GM23338 (cell line): Measurements from ENCODE around the gene IGF1. TPM values are rescaled to one million over a fixed set of nuclear protein-coding genes. Genes with fewer than 3 reads are reported as not detected.

Source experiments
- ATAC-seq: fragments of 200-7000 bp; cut with Tn5 transposase; 3 replicates; pipeline ENCODE4 v1.9.1; 2020
- DNase-seq: peaks from one replicate; pipeline ENCODE4 v3.0.0-alpha.2; 2015; ENCODE audit warnings: low spot score
- H2AFZ ChIP-seq: fragments of 200-600 bp; sonication (generic); 2 replicates; pipeline ENCODE4 v1.8.0; 2016; ENCODE audit warnings: antibody characterized with exemption, mild to moderate bottlenecking, moderate library complexity
- H3F3A ChIP-seq: fragments of 200-600 bp; sonication (generic); replicated peaks from 2 replicates; pipeline ENCODE4 v1.8.0; 2017; ENCODE audit warnings: antibody characterized with exemption, mixed run types, low read depth
- H3K27ac ChIP-seq: fragments of 200-600 bp; sonication (generic); 2 replicates; pipeline ENCODE4 v1.6.1; 2016; ENCODE audit warnings: low read depth
- H3K27me3 ChIP-seq: fragments of 200-600 bp; sonication (generic); 2 replicates; pipeline ENCODE4 v1.8.0; 2016; ENCODE audit warnings: mild to moderate bottlenecking, mixed run types, moderate library complexity; ENCODE audit not compliant: insufficient read depth
- H3K36me3 ChIP-seq: fragments of 200-600 bp; sonication (generic); 2 replicates; pipeline ENCODE4 v1.8.0; 2016; ENCODE audit warnings: mild to moderate bottlenecking; ENCODE audit not compliant: insufficient read depth
- H3K4me1 ChIP-seq: fragments of 200-600 bp; sonication (generic); 2 replicates; pipeline ENCODE4 v1.8.0; 2016; ENCODE audit warnings: mild to moderate bottlenecking, moderate library complexity; ENCODE audit not compliant: insufficient read depth
- H3K4me2 ChIP-seq: fragments of 200-600 bp; sonication (generic); 2 replicates; pipeline ENCODE4 v1.7.1; 2017; ENCODE audit warnings: mixed run types
- H3K4me3 ChIP-seq: fragments of 200-600 bp; sonication (generic); 2 replicates; pipeline ENCODE4 v1.6.1; 2016; ENCODE audit warnings: mixed run types
- H3K79me2 ChIP-seq: fragments of 200-600 bp; sonication (generic); replicated peaks from 2 replicates; pipeline ENCODE4 v1.8.0; 2017; ENCODE audit warnings: mild to moderate bottlenecking; ENCODE audit not compliant: insufficient read depth
- H3K9me2 ChIP-seq: fragments of 200-600 bp; sonication (generic); 2 replicates; pipeline ENCODE4 v1.8.0; 2017; ENCODE audit not compliant: insufficient read depth
- H4K20me1 ChIP-seq: fragments of 200-600 bp; sonication (generic); replicated peaks from 2 replicates; pipeline ENCODE4 v1.8.0; 2017; ENCODE audit warnings: mild to moderate bottlenecking; ENCODE audit not compliant: insufficient read depth
- H3K27ac Mint-ChIP-seq: 2 replicates; pipeline ENCODE4 v1.8.0; 2020; ENCODE audit warnings: inconsistent platforms, mild to moderate bottlenecking, moderate library complexity, mixed read lengths
- H3K27me3 Mint-ChIP-seq: 3 replicates; pipeline ENCODE4 v1.8.0; 2022; ENCODE audit warnings: low read depth, mild to moderate bottlenecking, moderate library complexity, mixed read lengths, inconsistent platforms; ENCODE audit not compliant: insufficient read depth, poor library complexity
- H3K36me3 Mint-ChIP-seq: 3 replicates; pipeline ENCODE4 v1.8.0; 2021; ENCODE audit warnings: low read depth, mild to moderate bottlenecking, inconsistent platforms, moderate library complexity, mixed read lengths
- H3K4me1 Mint-ChIP-seq: 3 replicates; pipeline ENCODE4 v1.8.0; 2020; ENCODE audit warnings: mild to moderate bottlenecking, inconsistent platforms, mixed read lengths
- H3K4me3 Mint-ChIP-seq: 3 replicates; pipeline ENCODE4 v1.8.0; 2021; ENCODE audit warnings: moderate library complexity, mild to moderate bottlenecking, inconsistent platforms, mixed read lengths
- H3K9me3 Mint-ChIP-seq: 3 replicates; pipeline ENCODE4 v1.8.0; 2020; ENCODE audit warnings: moderate library complexity, mild to moderate bottlenecking, inconsistent platforms, mixed read lengths
- JUNB ChIP-seq: IDR thresholded peaks from one replicate; pipeline ENCODE4 v1.6.1; 2016; ENCODE audit warnings: antibody characterized with exemption; ENCODE audit not compliant: unreplicated experiment
- POLR2AphosphoS5 ChIP-seq: IDR thresholded peaks from 2 replicates; pipeline ENCODE4 v1.6.1; 2016; ENCODE audit warnings: antibody characterized with exemption, low read depth
- polyA plus RNA-seq: library from polyadenylated mRNA; unstranded; fragments of >200 nt; fragmentation: Nextera tagmentation; extraction: Ambion mirVana; gene quantifications from 2 replicates; pipeline ENCODE4 v1.2.1, GENCODE V29; 2016
- total RNA-seq: library from RNA; depleted of rRNA; stranded (reverse); fragments of >200 nt; shearing (Covaris generic); gene quantifications from 2 replicates; pipeline ENCODE4 v1.2.3, GENCODE V29; 2014
- TF ChIP-seq, protein P1 (sequence below): IDR thresholded peaks from one replicate; pipeline ENCODE4 v1.6.1; 2018; ENCODE audit warnings: antibody characterized with exemption; ENCODE audit not compliant: unreplicated experiment
- TF ChIP-seq, protein P2 (sequence below): fragments of 250-450 bp; sonication (Bioruptor Pico); IDR thresholded peaks from 2 replicates; pipeline ENCODE4 v1.5.0; 2020; ENCODE audit warnings: mild to moderate bottlenecking, moderate library complexity

IGF1 gene
- total and polyA plus RNA-seq, 2 experiments from 2014 or later = 0.29 TPM; not detected in 1

GRCh38 chr12:102503056-102503681, 22.8 kb upstream of the IGF1 start:
- H3K36me3 ChIP-seq = no peaks in the 10 kb centered on the region
- no peaks in the 10 kb centered on the region for H3K79me2 ChIP-seq
- no peak overlapping the region for H3K4me3 ChIP-seq
- H3K27ac Mint-ChIP-seq = no peak overlapping the region
- TF ChIP-seq, protein P1, sequence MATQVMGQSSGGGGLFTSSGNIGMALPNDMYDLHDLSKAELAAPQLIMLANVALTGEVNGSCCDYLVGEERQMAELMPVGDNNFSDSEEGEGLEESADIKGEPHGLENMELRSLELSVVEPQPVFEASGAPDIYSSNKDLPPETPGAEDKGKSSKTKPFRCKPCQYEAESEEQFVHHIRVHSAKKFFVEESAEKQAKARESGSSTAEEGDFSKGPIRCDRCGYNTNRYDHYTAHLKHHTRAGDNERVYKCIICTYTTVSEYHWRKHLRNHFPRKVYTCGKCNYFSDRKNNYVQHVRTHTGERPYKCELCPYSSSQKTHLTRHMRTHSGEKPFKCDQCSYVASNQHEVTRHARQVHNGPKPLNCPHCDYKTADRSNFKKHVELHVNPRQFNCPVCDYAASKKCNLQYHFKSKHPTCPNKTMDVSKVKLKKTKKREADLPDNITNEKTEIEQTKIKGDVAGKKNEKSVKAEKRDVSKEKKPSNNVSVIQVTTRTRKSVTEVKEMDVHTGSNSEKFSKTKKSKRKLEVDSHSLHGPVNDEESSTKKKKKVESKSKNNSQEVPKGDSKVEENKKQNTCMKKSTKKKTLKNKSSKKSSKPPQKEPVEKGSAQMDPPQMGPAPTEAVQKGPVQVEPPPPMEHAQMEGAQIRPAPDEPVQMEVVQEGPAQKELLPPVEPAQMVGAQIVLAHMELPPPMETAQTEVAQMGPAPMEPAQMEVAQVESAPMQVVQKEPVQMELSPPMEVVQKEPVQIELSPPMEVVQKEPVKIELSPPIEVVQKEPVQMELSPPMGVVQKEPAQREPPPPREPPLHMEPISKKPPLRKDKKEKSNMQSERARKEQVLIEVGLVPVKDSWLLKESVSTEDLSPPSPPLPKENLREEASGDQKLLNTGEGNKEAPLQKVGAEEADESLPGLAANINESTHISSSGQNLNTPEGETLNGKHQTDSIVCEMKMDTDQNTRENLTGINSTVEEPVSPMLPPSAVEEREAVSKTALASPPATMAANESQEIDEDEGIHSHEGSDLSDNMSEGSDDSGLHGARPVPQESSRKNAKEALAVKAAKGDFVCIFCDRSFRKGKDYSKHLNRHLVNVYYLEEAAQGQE = no peak
- no peak for TF ChIP-seq JUNB
- TF ChIP-seq POLR2AphosphoS5 = no peak
- TF ChIP-seq, protein P2, sequence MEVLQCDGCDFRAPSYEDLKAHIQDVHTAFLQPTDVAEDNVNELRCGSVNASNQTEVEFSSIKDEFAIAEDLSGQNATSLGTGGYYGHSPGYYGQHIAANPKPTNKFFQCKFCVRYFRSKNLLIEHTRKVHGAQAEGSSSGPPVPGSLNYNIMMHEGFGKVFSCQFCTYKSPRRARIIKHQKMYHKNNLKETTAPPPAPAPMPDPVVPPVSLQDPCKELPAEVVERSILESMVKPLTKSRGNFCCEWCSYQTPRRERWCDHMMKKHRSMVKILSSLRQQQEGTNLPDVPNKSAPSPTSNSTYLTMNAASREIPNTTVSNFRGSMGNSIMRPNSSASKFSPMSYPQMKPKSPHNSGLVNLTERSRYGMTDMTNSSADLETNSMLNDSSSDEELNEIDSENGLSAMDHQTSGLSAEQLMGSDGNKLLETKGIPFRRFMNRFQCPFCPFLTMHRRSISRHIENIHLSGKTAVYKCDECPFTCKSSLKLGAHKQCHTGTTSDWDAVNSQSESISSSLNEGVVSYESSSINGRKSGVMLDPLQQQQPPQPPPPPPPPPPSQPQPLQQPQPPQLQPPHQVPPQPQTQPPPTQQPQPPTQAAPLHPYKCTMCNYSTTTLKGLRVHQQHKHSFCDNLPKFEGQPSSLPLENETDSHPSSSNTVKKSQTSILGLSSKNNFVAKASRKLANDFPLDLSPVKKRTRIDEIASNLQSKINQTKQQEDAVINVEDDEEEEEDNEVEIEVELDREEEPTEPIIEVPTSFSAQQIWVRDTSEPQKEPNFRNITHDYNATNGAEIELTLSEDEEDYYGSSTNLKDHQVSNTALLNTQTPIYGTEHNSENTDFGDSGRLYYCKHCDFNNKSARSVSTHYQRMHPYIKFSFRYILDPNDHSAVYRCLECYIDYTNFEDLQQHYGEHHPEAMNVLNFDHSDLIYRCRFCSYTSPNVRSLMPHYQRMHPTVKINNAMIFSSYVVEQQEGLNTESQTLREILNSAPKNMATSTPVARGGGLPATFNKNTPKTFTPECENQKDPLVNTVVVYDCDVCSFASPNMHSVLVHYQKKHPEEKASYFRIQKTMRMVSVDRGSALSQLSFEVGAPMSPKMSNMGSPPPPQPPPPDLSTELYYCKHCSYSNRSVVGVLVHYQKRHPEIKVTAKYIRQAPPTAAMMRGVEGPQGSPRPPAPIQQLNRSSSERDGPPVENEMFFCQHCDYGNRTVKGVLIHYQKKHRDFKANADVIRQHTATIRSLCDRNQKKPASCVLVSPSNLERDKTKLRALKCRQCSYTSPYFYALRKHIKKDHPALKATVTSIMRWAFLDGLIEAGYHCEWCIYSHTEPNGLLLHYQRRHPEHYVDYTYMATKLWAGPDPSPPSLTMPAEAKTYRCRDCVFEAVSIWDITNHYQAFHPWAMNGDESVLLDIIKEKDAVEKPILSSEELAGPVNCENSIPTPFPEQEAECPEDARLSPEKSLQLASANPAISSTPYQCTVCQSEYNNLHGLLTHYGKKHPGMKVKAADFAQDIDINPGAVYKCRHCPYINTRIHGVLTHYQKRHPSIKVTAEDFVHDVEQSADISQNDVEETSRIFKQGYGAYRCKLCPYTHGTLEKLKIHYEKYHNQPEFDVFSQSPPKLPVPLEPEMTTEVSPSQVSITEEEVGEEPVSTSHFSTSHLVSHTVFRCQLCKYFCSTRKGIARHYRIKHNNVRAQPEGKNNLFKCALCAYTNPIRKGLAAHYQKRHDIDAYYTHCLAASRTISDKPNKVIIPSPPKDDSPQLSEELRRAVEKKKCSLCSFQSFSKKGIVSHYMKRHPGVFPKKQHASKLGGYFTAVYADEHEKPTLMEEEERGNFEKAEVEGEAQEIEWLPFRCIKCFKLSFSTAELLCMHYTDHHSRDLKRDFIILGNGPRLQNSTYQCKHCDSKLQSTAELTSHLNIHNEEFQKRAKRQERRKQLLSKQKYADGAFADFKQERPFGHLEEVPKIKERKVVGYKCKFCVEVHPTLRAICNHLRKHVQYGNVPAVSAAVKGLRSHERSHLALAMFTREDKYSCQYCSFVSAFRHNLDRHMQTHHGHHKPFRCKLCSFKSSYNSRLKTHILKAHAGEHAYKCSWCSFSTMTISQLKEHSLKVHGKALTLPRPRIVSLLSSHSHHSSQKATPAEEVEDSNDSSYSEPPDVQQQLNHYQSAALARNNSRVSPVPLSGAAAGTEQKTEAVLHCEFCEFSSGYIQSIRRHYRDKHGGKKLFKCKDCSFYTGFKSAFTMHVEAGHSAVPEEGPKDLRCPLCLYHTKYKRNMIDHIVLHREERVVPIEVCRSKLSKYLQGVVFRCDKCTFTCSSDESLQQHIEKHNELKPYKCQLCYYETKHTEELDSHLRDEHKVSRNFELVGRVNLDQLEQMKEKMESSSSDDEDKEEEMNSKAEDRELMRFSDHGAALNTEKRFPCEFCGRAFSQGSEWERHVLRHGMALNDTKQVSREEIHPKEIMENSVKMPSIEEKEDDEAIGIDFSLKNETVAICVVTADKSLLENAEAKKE (CRISPR knock-in tag) = no peak
- H3K4me3 Mint-ChIP-seq = no peak overlapping the region
- H3K9me2 ChIP-seq = peaks cover 21% of the 10 kb centered on the region; the same call in 1 of the 2 replicates
- H4K20me1 ChIP-seq = no peaks in the 10 kb centered on the region
- H3K4me2 ChIP-seq = no peak overlapping the region
- H3K4me1 Mint-ChIP-seq = no peaks in the 10 kb centered on the region
- DNase-seq = no peak
- no peak overlapping the region for H2AFZ ChIP-seq
- no peaks in the 10 kb centered on the region for H3K27me3 ChIP-seq
- H3K27me3 Mint-ChIP-seq = no peaks in the 10 kb centered on the region
- H3K4me1 ChIP-seq = no peaks in the 10 kb centered on the region
- H3K27ac ChIP-seq = no peak overlapping the region
- ATAC-seq = no peak
- no peaks in the 10 kb centered on the region for H3K36me3 Mint-ChIP-seq
- no peaks in the 10 kb centered on the region for H3F3A ChIP-seq
- H3K9me3 Mint-ChIP-seq = no peaks in the 10 kb centered on the region; the same call in 1 of the 3 replicates
